LNCAP (cell line): ENCODE data around the gene DDIAS.
A peak's percentile ranks its signal among the peaks of the same experiment; 100 is the strongest.

Experiments used
- CTCF ChIP-seq: fragments of 450-650 bp; IDR thresholded peaks from 2 replicates; pipeline ENCODE4 v1.5.1; 2017; ENCODE audit warnings: mild to moderate bottlenecking

Gene DDIAS

GRCh38 chr11:82901922-82902485 lies 468 bp downstream of the DDIAS start:
- no peak for TF ChIP-seq CTCF

- no peak for TF ChIP-seq CTCF
Observed at GRCh38 chr11:82902880-82903279, 1.3 kb downstream of the DDIAS start.

- TF ChIP-seq CTCF = no peak
Observed at GRCh38 chr11:82903843-82904586, 2.5 kb downstream of the DDIAS start.

GRCh38 chr11:82906236-82906635 lies 4.7 kb downstream of the DDIAS start:
- peak; percentile 47 for TF ChIP-seq CTCF

GRCh38 chr11:82906931-82907330 lies 5.4 kb downstream of the DDIAS start:
- no peak for TF ChIP-seq CTCF

GRCh38 chr11:82907371-82907770 lies 5.8 kb downstream of the DDIAS start:
- no peak for TF ChIP-seq CTCF

GRCh38 chr11:82908311-82908710 lies 6.8 kb downstream of the DDIAS start:
- no peak for TF ChIP-seq CTCF
